Activated CD8-positive, alpha-beta memory T cell treated with anti-CD3 and anti-CD28 coated beads for 4 hours (primary cell): ENCODE results near the gene TMC1.
"Not testable (repeated sequence)": the region's sequence is repeated elsewhere in the genome, so short reads cannot be mapped to it uniquely, and the experiment has no call there.

Source experiments
- DNase-seq, 2 donors: peaks; one replicate each; pipeline ENCODE4 v3.0.0-alpha.2; 2020; ENCODE audit warnings: low read depth in 2 of 2

Gene TMC1

GRCh38 chr9:72521416-72521815 lies at the start of gene TMC1:
Gene TMC1, plus strand, starts transcription at chr9:72521608. Its CDS starts 127,041 bp downstream, at chr9:72648649.
- DNase-seq, result not testable (repeated sequence)

GRCh38 chr9:72473474-72474261 lies 47.7 kb upstream of the TMC1 start:
- DNase-seq, result no peak

- no peak for DNase-seq
Observed at GRCh38 chr9:72474676-72475075, 46.7 kb upstream of the TMC1 start.

DNA sequence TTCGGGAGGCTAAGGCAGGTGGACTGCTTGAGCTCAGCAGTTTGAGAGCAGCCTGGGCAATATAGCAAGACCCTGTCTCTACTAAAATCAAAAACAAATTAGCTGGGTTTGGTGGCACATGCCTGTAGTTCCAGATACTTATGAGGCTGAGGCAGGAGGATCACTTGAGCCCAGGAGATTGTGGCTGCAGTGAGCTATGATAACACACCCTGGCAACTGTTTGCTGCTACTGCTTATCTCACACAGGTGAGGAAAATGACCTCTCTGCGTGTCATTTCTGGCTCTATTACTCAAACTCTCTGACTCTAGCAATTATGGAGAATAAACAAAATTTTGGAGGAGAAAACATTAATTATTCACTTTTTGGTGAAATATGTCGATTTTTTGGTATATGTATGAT lies 45.3 kb upstream of the TMC1 start:
- no peak for DNase-seq

DNA sequence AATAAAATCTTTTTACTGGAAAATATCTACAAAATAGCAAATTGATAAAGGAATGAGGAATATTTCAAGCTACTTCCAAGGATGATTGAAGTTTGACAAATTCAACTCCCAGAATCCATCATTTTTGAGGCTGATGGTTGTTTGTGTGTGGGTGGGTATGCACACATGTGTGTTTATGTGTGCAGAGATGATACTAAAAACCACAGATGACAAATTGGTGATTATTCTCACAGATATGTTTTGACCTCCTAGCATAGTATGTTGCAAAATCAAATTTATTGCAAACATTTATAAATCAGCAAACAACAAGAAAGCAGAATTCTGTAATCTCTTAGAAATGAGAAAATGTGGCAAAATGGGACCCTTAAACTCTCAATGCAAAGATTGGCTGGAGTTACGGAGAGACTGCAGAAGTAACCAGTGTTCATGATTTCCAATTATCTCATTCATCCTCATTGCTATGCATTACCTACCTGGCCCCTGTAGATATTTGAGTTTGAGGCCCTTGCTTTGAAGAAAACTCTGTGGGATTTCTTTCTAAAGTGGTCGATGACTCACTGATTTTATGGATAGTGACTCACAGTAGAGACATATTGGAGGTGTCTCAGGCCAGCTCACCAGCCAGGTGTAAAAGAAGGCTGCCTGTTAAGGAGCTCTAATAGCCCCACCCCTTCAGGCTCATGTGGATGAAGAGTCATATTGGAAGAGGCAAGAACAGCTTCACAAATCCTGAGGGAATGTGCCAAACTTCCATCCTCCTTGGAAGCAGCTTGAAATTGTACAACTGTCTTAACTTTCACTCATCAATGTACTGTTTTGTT lies 44.6 kb upstream of the TMC1 start:
- DNase-seq, result peak; percentile 12 to 45

DNA sequence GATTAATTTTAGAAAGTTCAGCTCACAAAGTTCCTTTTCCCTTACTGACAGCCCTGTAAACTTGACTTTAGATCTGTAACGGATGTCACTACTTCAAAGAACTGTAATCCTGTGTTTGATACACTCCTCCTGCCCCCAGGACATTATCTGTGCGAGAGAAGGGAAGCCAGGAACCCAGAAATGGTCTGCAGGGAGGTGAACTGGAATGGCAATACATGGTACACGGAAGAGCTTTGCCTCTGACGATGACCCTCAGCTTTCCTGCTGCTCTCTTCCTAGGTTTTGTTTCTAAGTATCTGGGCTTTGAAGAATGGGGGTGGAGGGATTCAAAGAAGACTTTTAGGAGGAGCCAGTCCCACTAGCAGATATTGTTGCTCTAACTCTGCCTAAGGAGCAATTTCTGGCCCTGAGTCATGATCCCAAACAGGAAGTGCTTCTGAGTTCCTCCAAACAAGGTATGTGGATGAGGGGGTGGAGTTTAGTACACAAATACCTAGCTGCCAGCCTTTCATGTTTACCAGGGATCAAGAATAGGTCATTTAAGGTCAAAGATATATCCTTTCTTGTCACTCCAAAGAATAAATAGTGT lies 43.4 kb upstream of the TMC1 start:
- no peak for DNase-seq

GRCh38 chr9:72478966-72479365 lies 42.4 kb upstream of the TMC1 start:
- DNase-seq, result no peak

DNA sequence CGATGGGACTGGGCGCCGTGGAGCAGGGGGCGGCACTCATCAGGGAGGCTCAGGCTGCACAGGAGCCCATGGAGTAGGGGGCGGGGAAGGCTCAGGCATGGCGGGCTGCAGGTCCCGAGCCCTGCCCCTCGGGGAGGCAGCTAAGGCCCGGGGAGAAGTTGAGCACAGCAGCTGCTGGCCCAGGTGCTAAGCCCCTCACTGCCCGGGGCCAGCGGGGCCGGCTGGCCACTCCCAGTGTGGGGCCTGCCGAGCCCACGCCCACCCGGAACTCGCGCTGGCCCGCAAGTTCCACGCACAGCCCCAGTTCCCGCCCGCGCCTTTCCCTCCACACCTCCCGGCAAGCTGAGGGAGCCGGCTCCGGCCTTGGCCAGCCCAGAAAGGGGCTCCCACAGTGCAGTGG lies 41.1 kb upstream of the TMC1 start:
- not testable (repeated sequence) for DNase-seq

DNA sequence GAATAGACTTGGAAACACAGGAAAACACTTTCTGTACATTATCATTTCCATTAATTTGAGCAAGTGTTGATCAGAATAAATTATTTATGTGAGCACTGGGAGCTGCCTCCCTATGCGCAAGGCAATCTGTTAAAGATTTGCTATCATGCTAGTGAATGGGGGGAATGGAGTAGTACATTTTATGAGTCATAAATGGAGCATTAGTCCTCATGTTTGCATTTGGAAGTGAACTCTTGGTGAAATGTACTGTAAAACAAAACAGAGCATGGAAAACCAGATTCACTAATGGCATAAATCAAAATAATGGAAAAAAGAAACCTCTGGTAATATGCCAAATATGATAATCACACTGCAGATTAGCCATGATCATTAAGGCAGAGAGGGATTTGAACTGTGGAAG lies 40.5 kb upstream of the TMC1 start:
- no peak for DNase-seq

DNA sequence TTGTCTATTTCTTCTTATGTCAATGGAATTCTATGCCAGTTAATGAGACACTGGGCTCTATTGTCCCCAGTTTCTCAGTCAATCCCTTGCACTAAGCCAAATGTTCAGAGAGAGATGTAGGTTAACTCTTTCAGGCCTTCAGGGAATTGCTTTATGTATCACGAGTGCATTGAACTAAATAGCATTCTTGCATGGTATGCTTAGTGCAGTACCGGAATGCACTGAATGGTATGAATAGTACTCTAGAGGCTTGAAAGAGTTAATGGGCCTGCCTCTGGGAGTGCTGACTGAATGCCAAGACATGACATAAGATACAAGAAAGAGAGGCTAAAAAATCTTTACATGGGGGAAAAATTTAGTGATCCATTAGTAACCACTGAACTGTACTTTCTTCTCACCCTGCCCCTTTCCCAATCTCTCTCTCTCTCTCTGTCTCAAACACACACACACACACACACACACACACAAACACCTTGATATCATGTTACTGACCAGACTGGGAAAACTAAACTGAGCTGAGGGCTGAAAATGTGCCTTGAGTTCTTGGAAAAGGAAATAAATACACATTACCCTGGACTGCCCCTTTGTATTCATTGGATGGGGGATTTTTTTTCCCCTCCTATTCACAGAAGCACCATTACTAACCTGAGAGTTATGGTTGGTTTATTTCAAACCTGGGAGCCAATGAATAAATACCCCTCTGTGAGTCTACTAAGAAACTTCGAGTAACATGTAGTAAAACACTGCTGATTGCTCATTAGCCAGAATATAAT lies 35.4 kb upstream of the TMC1 start:
- DNase-seq, result no peak

- no peak for DNase-seq
Observed at GRCh38 chr9:72486594-72486955, 34.8 kb upstream of the TMC1 start.

- not testable (repeated sequence) for DNase-seq
Observed at GRCh38 chr9:72487665-72488064, 33.7 kb upstream of the TMC1 start.

DNA sequence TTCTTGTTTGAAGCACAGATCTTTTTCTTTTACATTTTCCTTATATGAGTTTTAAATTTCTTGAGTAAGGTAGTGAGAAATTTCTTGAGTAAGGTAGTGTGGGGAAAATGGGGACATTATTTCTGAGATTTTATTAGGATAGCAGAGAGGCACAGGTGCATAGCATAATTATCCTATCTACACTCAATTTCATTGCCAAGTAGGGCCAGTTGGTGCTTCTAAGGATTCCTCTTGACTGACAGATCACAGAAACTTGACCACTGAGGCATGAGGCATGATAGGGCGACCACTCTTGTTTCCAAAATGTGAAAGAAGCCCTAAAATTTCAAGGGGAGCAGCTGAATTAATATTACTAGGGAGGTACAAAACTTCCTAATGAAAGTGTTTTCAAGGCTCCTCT lies 31.4 kb upstream of the TMC1 start:
- DNase-seq, result no peak

GRCh38 chr9:72491242-72491641 lies 30.2 kb upstream of the TMC1 start:
- DNase-seq, result no peak

DNA sequence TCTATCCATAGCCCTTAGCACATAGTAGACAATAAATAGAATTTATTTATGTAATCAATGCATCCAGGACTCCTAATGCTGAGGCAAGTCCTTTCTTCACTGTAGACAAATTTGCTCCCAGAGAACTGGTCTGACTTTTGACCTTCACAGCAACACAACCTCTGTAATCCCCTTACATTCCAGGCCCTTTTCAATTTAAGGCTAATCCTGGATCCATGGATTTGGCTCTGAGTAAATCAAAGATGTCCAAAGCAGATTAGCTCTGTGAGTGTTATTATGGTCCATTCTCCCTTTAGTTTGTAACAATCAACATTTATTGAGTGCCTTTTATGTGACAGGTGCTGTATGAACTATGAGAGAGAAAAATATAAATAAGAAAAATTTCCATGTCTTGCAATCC lies 27.4 kb upstream of the TMC1 start:
- no peak for DNase-seq

DNA sequence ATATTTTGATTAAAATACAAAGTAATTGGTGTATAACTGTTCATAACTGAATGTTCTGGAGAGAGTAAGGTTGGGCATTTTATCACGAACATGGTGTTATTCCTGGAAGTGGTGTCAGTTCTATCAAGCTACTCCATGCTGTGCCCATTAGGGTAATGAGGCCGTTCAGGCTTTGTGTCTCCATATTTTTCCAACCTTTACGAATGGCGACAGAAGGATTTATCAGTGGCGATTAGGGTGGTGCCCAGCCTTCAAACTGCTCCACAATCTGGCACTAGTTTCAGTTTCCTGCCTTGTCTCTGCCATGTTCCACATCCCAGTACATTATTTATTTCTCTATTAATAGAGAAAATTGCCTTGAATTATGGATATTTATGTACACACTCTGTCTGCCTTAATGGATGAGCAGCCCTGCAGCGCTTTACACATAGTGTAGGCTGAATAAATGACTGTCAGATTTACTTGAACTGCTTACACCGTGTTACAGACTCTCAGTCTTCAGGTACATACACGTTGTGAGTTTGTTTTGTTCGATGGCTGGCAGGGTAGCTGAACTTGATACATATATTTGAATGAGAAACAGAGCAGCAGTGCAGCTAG lies 23.9 kb upstream of the TMC1 start:
- DNase-seq, result no peak

DNA sequence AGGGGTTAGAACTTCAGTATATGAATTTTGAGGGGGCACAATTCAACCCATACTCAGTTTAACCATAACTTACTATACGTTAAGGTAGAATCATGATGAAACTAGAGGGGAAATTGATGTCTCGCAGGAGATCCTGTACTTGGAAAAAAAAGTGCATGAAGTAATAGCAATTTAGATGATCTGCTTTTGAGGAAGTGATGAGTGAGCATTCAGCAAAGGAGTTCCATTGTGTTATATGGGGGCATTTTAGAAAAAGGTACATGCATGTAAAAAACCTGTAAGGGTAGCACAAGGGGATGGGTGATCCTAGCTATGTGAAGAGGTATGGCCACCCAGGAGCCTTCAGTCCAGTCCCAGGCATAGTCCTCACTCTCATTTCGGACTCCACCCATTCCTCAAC lies 14.8 kb upstream of the TMC1 start:
- no peak for DNase-seq

DNA sequence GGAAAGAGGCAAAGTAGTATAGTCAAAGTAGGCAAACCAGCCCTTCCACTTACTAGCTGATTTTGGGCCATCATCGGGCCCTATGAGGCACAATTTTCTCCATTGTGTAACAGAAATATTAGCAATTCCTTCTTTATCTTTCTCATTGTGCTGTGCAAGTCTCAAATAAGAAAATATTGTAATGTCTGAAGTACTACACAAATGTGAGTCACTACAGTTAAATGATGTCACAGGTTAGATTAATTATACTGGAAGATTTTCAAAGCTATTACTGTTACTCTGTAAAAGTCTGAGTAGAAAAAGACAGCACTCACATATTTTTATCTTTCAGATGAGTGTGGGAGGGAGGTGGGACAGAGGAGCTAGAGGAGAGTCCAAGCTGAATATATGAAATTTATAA lies 12.4 kb upstream of the TMC1 start:
- DNase-seq, result no peak

DNA sequence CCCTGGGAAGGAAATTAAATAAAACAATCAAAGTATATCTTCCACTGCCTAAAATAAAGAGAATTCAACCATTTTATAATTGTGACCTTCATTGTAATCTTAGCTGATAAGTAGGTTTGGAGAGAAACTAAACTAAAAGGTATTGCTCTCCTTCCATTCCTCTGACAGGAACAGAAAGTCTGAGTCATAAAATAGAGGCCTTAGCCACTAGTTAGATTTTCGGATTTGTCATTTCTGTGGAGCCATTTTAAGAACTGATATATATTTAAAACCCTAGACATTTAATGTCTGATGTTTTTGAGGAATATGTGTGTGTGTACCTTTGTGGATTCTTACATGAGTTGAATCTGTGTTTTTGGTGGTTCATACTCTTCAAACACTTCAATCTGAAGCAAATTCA lies 11.8 kb upstream of the TMC1 start:
- DNase-seq, result no peak

DNA sequence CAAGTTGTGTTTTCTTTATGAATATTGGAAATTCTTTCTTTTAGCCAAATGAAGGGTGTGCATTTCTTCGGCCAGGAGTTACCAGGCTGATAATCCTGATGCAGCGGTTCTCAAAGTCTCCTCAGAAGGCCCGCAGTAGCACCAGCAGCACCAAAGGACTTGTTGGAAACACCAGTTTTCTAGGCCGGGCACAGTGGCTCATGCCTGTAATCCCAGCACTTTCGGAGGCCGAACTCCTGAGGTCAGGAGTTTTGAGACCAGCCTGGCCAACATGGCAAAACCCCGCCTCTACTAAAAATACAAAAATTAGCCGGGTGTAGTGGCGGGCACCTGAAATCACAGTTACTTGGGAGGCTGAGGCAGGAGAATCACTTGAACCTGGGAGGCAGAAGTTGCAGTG lies 397 bp upstream of the TMC1 start:
- DNase-seq, result not testable (repeated sequence)

DNA sequence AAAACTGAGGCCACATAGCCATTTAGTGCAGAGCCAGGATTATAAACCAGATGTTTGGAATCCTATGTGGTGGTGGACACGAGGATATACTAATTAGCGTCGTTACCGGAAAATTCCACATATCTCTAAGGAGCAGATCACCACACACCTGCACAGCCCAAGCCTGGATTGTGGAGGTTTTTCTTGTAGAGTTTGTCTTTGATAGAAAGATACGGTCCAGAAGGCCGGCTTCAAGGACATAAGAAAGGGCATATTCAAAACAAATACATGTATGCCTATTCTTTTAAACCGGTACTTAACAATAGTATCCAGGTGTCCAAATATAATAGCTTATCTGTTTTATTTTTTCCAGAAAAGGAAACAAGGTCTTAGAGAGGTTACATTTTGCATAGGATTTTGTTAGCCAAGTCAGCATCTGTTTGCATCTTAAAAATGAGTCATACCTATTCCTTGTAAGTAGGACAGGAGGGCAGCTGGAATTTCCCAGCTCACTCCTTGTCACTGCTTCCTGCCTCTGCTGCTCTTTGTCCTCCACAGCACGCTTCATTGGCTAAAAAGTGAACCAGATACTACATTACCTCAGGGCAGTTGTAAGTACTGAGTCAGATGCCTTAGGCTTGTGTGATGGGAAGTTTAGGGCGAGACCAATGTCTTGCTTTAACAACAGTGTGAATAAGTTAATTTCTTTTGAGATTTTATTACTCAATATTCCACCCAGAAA lies 3.6 kb downstream of the TMC1 start:
- no peak for DNase-seq
